GM19193 (cell line): Measurements from ENCODE around the gene KRT222.

ENCODE experiments used
- POLR2A ChIP-seq: IDR thresholded peaks from 4 replicates; pipeline ENCODE4 v1.6.1; 2011; ENCODE audit not compliant: insufficient read depth, insufficient read length; ENCODE audit errors: extremely low read depth

KRT222 gene

DNA sequence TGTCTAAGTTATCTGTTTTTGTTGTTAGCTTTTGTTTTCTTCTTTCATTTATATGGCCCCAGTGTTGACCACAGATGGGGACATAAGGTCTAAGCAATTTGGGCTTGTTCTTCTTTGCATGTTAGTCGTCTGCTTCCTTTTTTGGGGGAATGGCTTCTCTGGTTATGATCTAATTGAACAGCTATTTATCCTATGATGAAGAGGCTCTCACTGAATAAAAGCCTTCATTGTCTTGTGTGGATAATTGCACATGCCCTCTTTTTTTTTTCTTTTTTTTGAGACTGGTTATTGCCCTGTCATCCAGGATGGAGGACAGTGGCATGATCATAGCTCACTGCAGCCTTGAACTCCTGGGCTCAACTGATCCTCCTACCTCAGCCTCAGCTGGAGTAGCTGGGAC is 31.1 kb downstream of the KRT222 start:
- no peak for TF ChIP-seq POLR2A

DNA sequence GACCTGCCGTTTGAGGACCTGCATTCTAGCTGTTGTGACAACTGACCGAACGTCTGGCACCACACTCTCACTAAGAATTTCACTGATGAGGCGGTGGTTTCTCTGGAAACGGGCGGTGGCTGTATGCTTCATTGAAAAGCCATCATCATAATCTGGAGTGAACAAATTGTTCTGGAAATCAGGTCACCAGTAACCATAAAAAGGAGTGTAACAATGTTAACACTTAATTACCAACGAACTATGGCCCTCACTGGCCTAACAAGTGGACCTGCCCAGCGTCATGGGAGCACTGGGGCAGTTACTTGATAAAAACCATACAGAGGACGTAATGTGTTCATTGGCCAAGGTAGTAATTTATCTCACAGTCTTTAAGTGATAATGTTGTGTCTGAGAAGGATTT is 32.8 kb downstream of the KRT222 start:
- TF ChIP-seq POLR2A, result no peak

DNA sequence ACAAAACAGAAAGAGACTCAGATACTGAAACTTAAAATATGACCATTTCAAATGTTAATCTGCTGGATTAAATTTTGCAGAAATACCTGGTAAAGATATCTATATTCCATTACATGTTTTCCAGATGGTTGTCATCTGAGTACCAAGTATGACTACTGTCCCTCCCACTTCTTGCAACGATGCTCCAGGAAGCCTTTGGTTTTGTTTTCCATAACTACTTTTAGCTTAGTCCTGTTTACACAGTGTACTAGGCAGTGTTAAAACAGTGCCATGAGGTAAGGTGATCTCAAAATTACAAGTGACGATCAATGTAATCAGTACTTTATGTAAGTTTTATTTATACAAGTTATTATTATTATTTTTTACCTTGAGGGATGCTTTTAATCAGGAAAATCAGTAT is 35.1 kb downstream of the KRT222 start:
- no peak for TF ChIP-seq POLR2A

DNA sequence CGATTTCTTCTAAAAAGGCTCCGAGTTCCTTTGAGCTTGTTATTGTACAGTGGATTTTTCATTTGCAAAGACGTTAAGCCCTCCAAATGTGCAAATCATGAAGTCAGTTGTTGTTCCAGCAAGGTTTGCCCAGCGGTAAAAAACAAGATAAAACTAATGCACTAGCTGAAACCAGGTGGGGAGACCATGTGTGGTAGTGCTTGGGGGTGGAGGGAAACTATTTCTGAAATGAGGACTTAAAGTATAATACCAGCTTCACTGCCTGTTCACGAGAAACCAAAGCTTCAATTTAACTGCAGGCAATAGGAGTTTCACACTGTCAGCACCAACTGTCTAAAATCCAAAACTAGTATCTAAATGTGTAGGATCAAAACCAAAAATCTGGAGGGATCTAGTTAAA is 39.7 kb downstream of the KRT222 start:
- no peak for TF ChIP-seq POLR2A

- TF ChIP-seq POLR2A, result no peak
Measured at GRCh38 chr17:40623419-40624210, 41.4 kb downstream of the KRT222 start.

GRCh38 chr17:40622509-40622928 is 42.5 kb downstream of the KRT222 start:
- TF ChIP-seq POLR2A, result no peak

- TF ChIP-seq POLR2A, result no peak
Measured at GRCh38 chr17:40621578-40621977, 43.4 kb downstream of the KRT222 start.

GRCh38 chr17:40621019-40621418 is 44.0 kb downstream of the KRT222 start:
- no peak for TF ChIP-seq POLR2A

DNA sequence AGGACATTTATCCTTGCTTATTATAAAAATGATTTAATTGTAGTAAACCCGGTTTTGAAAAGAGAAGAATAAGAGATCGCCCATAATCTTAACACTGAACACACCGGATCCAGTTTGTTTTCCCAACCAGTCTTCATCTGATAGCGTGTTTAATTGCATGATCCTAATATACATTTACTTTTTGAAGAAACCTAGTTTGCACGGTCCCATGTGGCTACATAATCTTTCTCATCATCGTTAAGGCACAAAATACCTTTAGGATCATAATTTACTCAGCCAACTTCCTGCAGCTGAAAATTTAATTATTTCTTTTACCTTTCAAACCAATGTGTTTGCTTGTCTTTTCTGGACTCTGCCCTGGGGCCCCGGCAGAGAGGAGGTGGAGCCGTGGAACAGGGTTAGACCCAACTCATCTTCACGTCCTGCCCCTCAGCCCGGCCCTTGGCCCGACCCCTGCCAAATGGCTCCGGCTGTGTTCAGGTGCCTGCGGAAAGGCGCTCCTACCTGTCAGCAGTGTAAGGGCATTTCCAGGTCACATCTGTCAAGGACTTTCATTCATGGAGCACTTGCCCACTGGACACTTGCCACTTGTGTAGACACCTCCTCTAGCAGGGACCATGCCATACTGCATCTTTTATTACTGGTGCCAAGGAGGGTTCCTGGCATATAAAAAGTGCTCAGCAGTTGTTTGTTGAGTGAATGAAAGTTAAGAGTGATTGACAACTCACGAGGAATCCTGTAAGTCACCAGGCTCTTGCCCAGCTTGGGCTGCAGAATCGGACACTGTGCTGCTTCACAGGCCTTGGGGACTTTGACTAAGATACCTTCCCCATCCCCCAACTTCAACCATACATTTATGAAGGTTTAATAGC is 46.0 kb downstream of the KRT222 start:
- TF ChIP-seq POLR2A, result no peak

GRCh38 chr17:40617678-40618240 is 47.2 kb downstream of the KRT222 start:
- no peak for TF ChIP-seq POLR2A

DNA sequence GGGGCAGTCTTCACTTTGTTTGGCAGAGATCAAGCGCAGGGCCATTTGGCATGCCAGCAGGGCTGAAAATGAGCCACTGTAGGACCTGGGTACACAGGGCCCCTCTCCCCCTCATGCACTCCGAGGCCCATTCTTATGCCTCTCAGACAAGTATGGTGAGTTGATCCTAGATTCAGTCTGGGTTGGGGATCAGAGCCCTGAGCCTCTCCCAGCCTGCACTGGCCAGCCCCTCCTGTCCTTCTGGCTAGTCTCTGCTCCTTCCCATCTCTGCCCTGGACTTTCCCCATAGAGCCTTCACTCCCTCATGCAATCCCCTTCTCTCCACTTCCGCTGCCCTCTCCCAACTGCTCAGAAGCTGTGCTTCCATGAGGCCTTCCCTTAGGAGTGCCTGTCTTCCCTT is 48.4 kb downstream of the KRT222 start:
- no peak for TF ChIP-seq POLR2A

GRCh38 chr17:40615841-40616476 is 49.0 kb downstream of the KRT222 start:
- TF ChIP-seq POLR2A, result no peak

DNA sequence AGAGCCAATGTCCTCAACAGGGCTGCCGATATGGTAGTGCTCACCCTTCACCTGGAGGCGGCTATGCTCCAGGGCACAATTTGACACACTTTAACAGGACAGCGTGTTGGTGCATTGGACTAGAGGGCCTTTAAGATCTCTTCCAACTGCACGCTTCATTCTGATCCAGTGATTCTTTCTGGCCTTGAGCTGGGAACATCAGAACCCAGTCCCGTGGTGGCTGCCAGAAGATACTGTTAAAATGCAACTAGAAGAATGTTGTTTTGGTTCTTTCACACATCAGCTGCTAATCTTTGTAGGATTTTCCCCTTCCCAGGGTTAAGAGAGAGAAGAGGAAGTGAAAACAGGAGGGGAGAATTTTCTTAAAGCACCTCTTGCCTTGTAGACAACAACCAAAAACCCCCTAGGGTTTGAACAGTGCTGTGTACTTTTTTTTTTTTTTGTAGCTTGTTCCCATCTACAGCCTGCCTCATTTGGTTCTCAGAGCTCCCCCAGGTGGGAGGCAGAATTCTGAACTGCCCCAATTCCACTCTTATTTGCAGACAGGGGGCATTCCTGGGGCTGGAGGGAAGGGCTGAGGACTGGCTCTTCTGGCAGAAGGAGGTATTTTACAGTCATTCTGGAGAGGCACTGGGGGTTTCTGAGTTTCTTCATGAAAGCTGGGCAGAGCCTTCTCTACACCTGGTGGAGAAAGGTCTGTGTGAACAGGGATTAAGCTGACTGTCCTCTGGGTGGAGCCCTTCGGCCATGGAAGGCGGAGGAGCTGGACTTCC is 49.7 kb downstream of the KRT222 start:
- TF ChIP-seq POLR2A, result no peak

DNA sequence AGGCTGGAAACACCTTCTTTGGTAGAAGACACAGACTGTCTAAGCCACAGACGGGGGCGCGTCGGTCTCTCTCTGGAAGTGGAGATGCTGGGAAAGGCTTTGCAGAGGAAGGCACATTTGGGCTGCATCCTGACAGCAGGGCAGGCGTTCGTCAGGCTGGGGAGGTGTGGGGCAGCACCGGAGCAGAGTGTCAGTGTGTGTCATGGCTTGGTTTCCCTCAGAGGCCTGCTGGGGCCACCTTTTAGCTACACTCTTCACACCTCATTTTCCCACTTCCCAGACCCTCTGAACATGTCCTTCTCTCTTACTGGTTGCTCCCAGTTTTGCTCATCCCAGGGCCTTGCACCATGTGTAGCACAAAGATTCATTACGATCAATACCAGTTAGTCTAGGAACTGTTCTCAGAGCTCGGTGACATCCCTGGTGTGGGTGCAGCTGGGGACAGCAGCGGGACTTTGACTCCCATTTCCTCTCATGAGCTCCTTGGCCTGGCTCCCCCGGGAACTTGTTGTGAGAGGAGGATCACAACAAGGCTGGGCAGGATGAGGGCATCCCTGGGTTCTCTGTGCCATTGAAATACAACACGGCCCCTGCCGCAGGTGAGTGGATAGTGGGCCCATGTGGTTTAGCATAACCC is 50.4 kb downstream of the KRT222 start:
- no peak for TF ChIP-seq POLR2A
